WERI-Rb-1 (cell line): ENCODE results near the gene MAPKAPK3.
A peak's percentile ranks its signal among the peaks of the same experiment; 100 is the strongest.

Source experiments
- DNase-seq: peaks from one replicate; pipeline ENCODE4 v3.0.0-alpha.2; 2020
- H3K27ac ChIP-seq: fragments of 250-450 bp; sonication (Bioruptor Pico); 2 replicates; pipeline ENCODE4 v1.5.1; 2020; ENCODE audit warnings: mild to moderate bottlenecking, moderate library complexity
- H3K27me3 ChIP-seq: fragments of 250-450 bp; sonication (Bioruptor Pico); 2 replicates; pipeline ENCODE4 v1.5.1; 2021; ENCODE audit warnings: mild to moderate bottlenecking, low read depth, moderate library complexity; ENCODE audit not compliant: insufficient read depth, severe bottlenecking
- H3K36me3 ChIP-seq: fragments of 250-450 bp; sonication (Bioruptor Pico); 2 replicates; pipeline ENCODE4 v1.5.1; 2020; ENCODE audit warnings: mild to moderate bottlenecking, moderate library complexity
- H3K4me3 ChIP-seq: 2 replicates; pipeline ENCODE4 v1.5.1; 2011; ENCODE audit warnings: low read depth, mild to moderate bottlenecking, control low read depth, low read length
- H3K9me3 ChIP-seq: fragments of 250-450 bp; sonication (Bioruptor Pico); 2 replicates; pipeline ENCODE4 v1.5.1; 2021; ENCODE audit warnings: mild to moderate bottlenecking, moderate library complexity; ENCODE audit not compliant: severe bottlenecking
- CTCF ChIP-seq: IDR thresholded peaks from 2 replicates; pipeline ENCODE4 v1.5.1; 2011; ENCODE audit warnings: low read depth, mild to moderate bottlenecking, control low read depth, inconsistent platforms, low read length

Gene MAPKAPK3

DNA sequence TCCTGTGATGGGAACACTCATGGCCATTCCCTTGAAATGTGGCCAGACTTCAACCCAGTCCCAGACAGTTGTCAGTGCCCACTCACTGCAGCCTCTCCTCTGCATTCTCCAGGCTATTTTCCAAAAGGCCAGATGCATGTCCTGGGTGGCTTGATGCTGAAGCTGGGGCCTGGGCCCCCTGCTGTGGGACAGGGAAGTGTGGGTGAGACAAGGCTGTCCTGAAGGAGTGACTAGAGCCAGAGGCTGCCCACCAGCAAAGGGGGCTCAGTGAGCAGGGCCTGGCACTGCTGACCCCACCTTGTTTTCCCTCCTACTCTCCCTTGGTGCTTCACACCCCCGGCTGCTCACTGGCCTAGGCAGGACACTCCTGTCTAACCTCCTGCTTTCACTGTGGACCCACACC is 17.2 kb upstream of the MAPKAPK3 start:
- no peaks in the 10 kb centered on the region for H3K27me3 ChIP-seq
- H3K36me3 ChIP-seq: no peaks in the 10 kb centered on the region
- H3K27ac ChIP-seq: no peak overlapping the region
- no peaks in the 10 kb centered on the region for H3K9me3 ChIP-seq
- TF ChIP-seq CTCF: no peak
- H3K4me3 ChIP-seq: no peak overlapping the region
- no peak for DNase-seq

DNA sequence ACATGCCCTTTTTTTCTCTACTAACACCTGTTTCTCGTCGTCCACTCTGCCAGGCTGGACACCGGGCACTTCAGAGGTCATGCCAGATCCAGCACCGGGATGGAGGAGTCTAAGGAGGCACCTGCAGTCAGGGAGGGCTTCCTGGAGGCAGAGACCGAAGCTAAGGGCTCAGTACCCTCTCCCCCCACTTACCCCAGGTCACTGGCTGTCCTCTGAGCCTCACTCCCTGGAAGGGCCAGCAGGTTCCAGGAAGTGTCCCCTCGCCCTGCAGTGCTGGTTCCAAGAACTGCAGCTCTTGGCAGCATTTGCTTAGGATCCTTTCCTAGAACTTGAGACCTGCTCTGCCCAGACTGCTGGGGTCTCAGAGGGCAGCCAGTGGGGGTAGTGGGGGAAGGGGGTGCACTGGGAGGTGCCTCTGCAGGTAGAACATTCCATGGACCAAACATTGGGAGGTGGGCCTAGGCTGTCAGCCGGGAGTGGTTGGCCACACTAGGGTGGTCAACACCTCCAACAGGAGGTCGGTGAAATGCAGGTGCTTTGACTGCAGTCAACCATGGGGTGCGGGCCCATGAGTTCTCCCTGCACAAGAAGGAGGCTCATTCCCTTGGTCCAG is 16.7 kb upstream of the MAPKAPK3 start:
- Histone ChIP-seq H3K27me3 (no peaks in the 10 kb centered on the region), H3K9me3 (no peaks in the 10 kb centered on the region), H3K36me3 (no peaks in the 10 kb centered on the region), H3K4me3 (no peak overlapping the region), H3K27ac (no peak overlapping the region)
- no peak for TF ChIP-seq CTCF
- DNase-seq: no peak

DNA sequence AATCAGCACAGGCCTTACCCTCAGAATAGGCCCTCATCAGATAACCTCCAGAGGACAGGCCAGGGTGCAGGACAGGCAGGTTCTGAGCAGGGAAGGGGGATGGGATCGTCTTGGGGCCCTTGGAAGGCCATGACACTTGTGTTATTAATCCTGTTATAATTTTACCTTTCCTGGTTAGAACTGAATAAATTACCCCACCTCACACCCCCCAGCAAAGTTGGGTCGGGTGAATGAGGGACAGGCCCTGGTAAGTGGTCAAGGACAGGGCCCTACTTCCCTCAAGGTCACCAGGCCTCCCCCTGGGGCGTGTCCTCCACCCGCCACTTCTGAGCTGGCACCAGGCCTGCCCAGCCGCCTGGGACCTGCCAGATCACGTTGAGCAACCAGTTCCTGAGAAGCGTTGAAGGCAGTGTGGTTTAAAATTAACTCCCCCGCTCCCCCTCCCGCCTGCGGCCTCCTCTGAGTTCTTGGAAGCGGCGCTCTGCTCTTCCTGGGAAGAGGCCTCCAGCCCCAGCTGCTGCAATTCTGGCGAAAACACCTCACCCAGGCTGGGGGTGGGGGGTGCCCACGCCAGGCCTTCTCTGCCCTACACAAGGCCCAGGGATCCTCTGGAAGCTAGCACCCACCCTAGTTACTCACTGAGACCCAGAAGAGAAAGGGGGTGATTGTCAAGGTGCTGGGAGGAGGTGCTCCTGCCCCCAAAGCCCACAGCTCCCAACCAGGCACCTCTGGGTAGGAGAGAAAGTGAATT is 15.9 kb upstream of the MAPKAPK3 start:
- peak overlapping the region; percentile 44 for H3K27ac ChIP-seq
- no peaks in the 10 kb centered on the region for H3K9me3 ChIP-seq
- H3K4me3 ChIP-seq: no peak overlapping the region
- H3K27me3 ChIP-seq: no peaks in the 10 kb centered on the region
- no peak for TF ChIP-seq CTCF
- peak; percentile 44 for DNase-seq
- peaks cover 1% of the 10 kb centered on the region; the same call in 1 of the 2 replicates for H3K36me3 ChIP-seq

- H3K4me3 ChIP-seq: no peak overlapping the region
- H3K36me3 ChIP-seq: peaks cover 17% of the 10 kb centered on the region
- H3K27ac ChIP-seq: no peak overlapping the region
Measured at GRCh38 chr3:50602595-50603191, 14.3 kb upstream of the MAPKAPK3 start.

More at GRCh38 chr3:50602595-50603191, 14.3 kb upstream of the MAPKAPK3 start:
- Histone ChIP-seq H3K9me3 (no peaks in the 10 kb centered on the region), H3K27me3 (no peaks in the 10 kb centered on the region)
- no peak for TF ChIP-seq CTCF
- DNase-seq: no peak
